Stomach smooth muscle (tissue), 2 donors: ENCODE measurements around the gene SAE1.
A peak's percentile ranks its signal among the peaks of the same experiment; 100 is the strongest.

ENCODE experiments used
- H3K27ac ChIP-seq: one replicate; pipeline ENCODE4 v1.7.0; 2013; ENCODE audit warnings: mild to moderate bottlenecking, low read length, inconsistent platforms
- H3K27me3 ChIP-seq, 2 donors: one replicate each; pipeline ENCODE4 v1.7.0; 2013; ENCODE audit warnings: low read length in 2 of 2; ENCODE audit not compliant: insufficient read depth in 2 of 2, control insufficient read depth in 1 of 2
- H3K36me3 ChIP-seq, 2 donors: one replicate each; pipeline ENCODE4 v1.7.0; 2013; ENCODE audit warnings: low read length in 2 of 2; ENCODE audit not compliant: control insufficient read depth in 2 of 2, insufficient read depth in 2 of 2
- H3K4me1 ChIP-seq: one replicate; pipeline ENCODE4 v1.7.0; 2013; ENCODE audit warnings: low read length; ENCODE audit not compliant: control insufficient read depth, insufficient read depth
- H3K4me3 ChIP-seq, 2 donors: one replicate each; pipeline ENCODE4 v1.7.0; 2013; ENCODE audit warnings: low read length in 2 of 2
- H3K9ac ChIP-seq, 2 donors: one replicate each; pipeline ENCODE4 v1.7.0; 2013; ENCODE audit warnings: low read length in 2 of 2, mild to moderate bottlenecking in 1 of 2
- H3K9me3 ChIP-seq, 2 donors: one replicate each; pipeline ENCODE4 v1.7.0; 2013; ENCODE audit warnings: low read length in 2 of 2; ENCODE audit not compliant: control insufficient read depth in 2 of 2
- donor health status: healthy.
- donor health status: Pancreatic carcinoma.

The SAE1 gene

DNA sequence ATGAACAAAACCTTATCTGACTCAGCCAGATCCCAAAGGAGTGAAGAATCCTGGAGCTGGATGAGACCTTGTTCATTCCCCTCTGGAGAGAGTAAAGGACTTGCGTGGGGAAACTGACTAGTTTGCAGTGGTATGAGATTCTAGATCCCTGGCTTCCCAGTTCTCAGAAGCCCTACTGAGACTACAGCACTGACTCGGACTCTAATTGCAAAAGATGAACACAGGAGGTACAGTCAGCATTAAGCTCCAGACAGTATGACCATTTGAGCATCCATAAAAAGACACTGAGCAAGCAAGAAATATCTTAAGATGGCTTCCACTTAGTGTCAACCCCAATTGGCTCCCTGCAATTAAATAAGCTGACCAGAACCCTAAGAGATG lies 23.8 kb upstream of the SAE1 start:
- Histone ChIP-seq H3K9ac (peak overlapping the region; percentile 43 to 52), H3K27ac (peak overlapping the region; percentile 83), H3K27me3 (no peaks in the 10 kb centered on the region), H3K36me3 (no peaks in the 10 kb centered on the region), H3K9me3 (no peaks in the 10 kb centered on the region), H3K4me3 (peak overlapping the region in 1 of 2 donors; percentile 14), H3K4me1 (peaks cover 50% of the 10 kb centered on the region)

DNA sequence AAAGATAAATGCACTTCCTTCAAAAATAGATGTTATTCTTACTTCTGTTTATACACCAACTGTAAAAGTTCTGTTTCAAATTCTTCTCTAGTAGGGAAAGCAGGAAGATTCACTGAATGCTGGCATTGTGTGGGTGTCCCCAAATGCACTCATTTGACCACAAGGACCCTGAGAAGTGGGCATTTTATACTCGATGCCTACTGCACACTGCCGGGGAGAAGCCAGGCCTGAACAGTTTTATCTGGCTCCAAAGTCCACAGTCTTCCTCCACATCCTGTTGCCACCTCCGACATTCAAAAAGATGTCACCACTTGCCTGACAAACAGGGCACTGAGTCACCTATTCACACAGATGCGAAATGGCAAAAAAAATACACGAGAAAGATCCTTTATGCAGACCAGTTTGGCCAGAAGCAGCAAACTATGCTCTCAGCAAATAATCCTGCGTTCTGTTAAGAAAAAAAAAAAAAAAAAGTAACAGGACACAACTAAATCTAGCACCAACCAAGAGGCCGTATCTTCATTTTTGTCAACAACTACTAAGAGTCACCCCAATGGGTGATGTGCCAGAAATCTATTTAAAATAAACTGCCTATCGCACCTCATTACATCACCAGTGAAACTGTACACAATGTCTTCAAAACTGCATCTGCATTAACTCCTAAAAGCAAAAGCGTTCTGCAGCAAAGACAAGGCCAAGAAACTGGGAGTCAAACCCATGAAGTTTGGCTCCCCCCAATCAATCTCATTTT lies 23.3 kb upstream of the SAE1 start:
- peak overlapping the region; percentile 17 to 40 for H3K4me3 ChIP-seq
- H3K4me1 ChIP-seq: peaks cover 48% of the 10 kb centered on the region
- H3K36me3 ChIP-seq: no peaks in the 10 kb centered on the region
- H3K9me3 ChIP-seq: no peaks in the 10 kb centered on the region
- H3K27me3 ChIP-seq: no peaks in the 10 kb centered on the region
- peak overlapping the region; percentile 83 for H3K27ac ChIP-seq
- peak overlapping the region; percentile 43 to 52 for H3K9ac ChIP-seq

DNA sequence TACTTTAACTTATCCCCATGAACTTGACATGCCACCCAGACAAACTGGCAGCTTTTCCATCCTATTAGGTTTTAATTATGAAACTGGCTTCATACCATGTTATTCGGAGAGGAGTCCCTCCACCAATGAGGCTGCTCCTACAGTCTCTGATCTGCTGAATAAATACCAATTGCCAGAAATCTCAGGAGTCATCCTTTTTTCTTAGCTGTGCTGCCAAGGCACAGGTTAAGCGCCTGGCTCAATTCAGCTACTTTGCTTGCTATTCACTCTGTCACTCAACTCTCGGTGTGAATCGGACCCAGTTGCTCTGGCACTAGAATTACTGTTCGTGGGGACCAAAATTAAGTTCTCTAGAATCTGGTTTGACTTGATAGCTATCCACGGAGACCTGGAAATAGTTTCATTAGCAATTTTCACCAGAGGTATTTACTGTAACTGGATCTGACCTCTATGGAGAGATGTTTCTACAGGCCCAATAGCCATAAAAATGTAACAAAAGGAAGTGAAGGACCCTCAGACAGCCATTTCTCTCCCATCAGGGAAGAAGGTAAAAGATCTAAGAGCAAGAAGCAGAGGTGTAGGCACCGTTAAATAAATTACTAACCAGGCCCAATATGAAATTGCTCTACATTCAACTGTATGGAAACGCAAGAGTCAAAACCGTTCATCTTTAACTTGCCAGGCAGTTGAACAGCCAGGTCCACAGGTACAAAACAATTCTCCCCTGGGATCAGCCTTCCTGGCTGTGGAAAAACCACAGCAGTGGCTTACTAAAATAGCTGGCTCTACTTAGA lies 22.5 kb upstream of the SAE1 start:
- Histone ChIP-seq H3K9ac (peak overlapping the region; percentile 36 to 43), H3K9me3 (no peaks in the 10 kb centered on the region), H3K4me1 (peaks cover 42% of the 10 kb centered on the region), H3K27ac (peak overlapping the region; percentile 83), H3K4me3 (peak overlapping the region; percentile 17 to 40), H3K36me3 (no peaks in the 10 kb centered on the region), H3K27me3 (no peaks in the 10 kb centered on the region)

DNA sequence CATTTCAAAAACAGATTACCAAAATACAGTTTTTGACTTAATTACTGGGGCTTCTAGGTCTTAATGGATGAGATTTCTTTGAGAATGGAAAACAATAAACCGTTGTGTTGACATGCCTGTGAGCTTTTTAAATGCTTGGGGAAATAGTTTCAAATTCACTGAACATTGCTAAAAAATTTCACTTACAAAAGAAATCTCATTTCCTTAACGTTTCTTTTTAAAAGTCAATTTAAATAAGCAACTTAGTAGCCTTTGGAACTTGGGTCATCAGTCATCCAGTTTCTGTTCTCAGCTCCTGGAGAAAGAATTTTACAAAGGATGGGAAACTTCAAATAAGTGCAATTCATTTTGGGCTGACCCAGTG lies 21.5 kb upstream of the SAE1 start:
- H3K9ac ChIP-seq: peak overlapping the region; percentile 43 to 100
- H3K4me3 ChIP-seq: peak overlapping the region; percentile 91 to 99
- H3K9me3 ChIP-seq: no peaks in the 10 kb centered on the region

DNA sequence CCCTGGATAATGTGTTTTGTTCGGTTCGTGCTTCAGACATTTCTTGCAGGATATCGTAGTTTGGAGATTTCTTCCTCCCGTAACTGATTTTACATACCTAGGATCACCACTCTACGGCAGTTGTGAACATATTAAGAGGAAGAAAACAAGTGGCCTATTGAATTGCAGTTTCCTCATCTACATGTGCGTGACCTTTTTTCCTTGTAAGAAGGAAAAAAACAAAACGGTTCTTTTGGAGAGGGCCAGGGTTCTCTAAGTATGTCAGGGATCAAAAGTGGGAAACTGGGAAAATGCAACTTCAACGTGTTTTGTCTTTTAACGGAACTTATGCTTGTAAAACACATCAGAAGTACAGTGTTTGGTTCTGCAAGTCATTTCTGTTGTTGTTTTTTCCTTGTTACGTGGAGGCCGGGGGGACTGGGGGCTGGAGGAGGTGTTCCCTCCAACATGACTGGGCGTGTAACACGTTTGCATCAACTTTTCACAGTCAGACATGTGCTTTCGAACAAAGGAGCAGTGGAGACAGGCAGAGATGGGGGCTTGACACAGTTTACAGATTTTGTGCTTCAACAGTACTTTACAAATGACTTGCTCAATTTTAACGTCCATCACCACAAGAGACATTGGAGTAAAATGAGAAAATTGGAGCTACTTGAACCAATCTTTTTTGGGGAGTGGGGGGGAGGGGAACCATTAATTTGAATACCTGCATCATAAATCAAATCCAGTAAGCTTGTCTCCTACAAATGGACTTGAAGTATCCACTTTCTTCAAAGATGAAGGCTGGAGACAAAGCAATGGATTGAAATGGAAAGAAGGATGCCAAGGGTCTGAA lies 20.9 kb upstream of the SAE1 start:
- H3K27me3 ChIP-seq: no peaks in the 10 kb centered on the region
- H3K36me3 ChIP-seq: no peaks in the 10 kb centered on the region
- H3K4me1 ChIP-seq: peaks cover 43% of the 10 kb centered on the region
- H3K9ac ChIP-seq: peak overlapping the region; percentile 43 to 100
- peak overlapping the region; percentile 83 for H3K27ac ChIP-seq
- H3K9me3 ChIP-seq: no peaks in the 10 kb centered on the region
- H3K4me3 ChIP-seq: peak overlapping the region; percentile 91 to 99

More for the DNA sequence above, 21.5 kb upstream of the SAE1 start:
- H3K4me1 ChIP-seq: peaks cover 44% of the 10 kb centered on the region
- no peaks in the 10 kb centered on the region for H3K36me3 ChIP-seq
- H3K27ac ChIP-seq: peak overlapping the region; percentile 83
- H3K27me3 ChIP-seq: no peaks in the 10 kb centered on the region

DNA sequence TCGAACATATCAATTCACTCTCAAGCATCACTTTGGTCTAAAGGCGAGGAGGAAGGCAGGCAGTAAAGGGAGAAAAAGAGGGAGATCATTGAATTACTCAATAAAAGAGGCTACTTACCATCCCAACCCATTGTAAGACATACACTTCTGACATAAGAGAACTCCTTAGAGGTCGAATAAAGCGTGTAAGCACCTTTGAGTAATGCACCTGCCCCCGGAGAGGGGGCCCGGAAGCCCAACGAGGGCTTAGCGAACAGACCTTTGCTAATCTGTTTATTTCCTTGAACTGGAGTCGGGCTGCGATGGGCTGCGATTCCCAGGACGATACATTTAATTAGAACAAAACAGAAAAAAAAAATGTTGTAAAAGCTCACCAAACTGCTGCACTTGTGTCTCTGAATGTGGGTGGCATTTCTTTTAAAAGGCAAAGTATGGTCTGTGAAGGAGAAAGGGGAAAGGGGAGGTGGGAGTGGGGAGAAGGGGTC lies 20.1 kb upstream of the SAE1 start:
- H3K4me3 ChIP-seq: peak overlapping the region; percentile 91 to 99
- H3K27me3 ChIP-seq: no peaks in the 10 kb centered on the region
- peak overlapping the region; percentile 99 to 100 for H3K9ac ChIP-seq
- peaks cover 41% of the 10 kb centered on the region for H3K4me1 ChIP-seq
- H3K27ac ChIP-seq: peak overlapping the region; percentile 100
- no peaks in the 10 kb centered on the region for H3K36me3 ChIP-seq
- H3K9me3 ChIP-seq: no peaks in the 10 kb centered on the region

DNA sequence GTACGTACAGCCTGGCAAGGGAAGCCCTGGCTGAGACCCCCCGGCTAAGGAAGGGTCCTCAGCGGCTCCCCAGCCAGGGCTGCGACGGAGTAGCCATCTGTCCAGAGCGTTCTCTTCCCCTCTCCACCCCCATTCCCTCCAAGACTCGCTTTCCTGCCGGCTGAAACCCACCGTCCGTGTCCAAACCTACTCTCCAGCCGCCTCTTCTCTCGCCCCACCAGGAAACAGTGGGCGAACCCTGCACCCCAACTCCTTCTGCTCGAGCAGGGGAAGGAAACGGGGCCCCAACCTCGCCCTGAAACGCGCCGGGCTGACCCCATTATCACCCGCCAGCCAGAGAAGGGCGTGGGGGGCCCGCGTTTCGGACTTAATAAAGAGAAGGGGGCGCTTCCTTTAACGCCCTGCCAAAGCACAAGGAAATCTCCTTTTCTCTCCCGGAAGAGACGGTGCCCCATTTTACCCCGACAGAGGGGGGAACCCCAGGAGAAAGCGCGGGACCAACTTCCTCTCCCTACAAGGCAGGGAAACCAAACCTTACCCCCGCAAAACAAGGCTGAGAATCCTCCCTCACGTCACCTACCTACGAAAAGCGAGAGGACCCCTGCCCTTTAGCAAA lies 19.5 kb upstream of the SAE1 start:
- peak overlapping the region; percentile 91 to 99 for H3K4me3 ChIP-seq
- H3K27ac ChIP-seq: peak overlapping the region; percentile 100
- no peaks in the 10 kb centered on the region for H3K27me3 ChIP-seq
- H3K9me3 ChIP-seq: no peaks in the 10 kb centered on the region
- peaks cover 36% of the 10 kb centered on the region for H3K4me1 ChIP-seq
- peak overlapping the region; percentile 99 to 100 for H3K9ac ChIP-seq
- H3K36me3 ChIP-seq: no peaks in the 10 kb centered on the region

DNA sequence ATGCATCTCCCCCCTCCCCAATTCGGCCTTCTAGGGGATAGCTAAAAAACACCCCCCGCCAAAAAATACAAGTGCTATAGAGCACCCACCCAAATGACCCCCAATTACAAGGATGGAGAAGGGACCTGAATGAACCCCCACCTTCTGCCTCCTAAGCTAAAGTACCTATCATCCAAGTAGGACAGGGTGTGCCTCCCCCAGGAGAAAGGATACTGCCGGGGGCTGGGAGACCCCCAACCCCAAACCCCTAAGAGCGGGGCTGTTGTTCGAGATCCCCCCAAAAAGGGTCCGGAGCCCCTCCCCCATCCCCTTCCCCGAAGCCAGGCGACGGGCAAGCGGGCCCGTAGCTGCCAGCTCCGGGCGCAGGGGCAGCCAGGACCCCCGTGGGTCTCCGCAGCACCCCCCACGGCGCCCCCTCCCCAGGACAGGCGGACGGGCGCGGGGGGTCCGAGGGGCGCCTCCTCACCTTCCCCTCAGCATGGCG lies 18.9 kb upstream of the SAE1 start:
- H3K4me3 ChIP-seq: peak overlapping the region; percentile 91 to 99
- H3K27me3 ChIP-seq: no peaks in the 10 kb centered on the region
- H3K36me3 ChIP-seq: no peaks in the 10 kb centered on the region
- H3K9me3 ChIP-seq: no peaks in the 10 kb centered on the region
- peak overlapping the region; percentile 99 to 100 for H3K9ac ChIP-seq
- H3K4me1 ChIP-seq: peaks cover 30% of the 10 kb centered on the region
- peak overlapping the region; percentile 100 for H3K27ac ChIP-seq

DNA sequence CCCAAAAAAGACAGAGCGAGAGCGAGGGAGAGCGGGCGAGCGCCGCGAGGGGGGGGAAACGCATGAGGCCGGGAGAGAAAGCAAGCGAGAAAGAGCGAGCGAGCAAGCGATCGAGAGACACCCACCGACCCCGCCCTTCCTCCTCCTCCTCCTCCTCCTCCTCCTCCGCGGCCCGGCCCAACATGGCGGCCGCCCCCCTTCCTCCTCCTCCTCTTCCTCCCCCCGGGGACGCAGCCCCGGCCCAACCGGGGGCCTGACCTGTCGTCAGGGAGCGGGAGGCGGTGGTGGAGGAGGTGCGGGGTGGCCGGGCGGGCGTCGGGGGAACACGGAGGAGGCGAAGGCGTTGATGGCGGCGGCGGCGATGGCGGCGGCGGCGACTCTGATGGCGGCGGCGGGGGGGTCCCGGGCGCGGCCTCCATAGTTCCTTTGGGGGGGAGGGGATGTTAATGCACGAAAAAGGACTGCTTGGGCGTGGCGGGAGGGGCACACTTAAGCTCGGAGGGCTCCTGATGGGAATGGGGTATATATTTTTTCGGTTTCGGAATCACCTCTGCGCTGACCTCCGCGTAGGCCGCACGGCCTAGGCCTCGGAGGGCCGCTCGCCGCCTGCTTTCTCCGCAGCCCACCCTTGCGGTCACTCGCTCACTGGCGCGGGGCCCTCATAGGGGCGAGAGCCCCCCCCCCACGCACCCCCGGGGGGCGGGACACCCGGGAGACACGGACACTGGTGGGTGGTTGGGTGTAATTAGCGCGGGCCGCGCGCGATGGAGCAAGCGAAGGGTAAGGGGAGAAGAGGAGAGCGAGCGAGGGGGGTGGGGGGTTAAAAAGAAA lies 18.3 kb upstream of the SAE1 start:
- peak overlapping the region; percentile 100 for H3K27ac ChIP-seq
- H3K9me3 ChIP-seq: no peaks in the 10 kb centered on the region
- H3K4me3 ChIP-seq: peak overlapping the region; percentile 91 to 99
- no peaks in the 10 kb centered on the region for H3K27me3 ChIP-seq
- H3K36me3 ChIP-seq: no peaks in the 10 kb centered on the region
- peak overlapping the region; percentile 100 for H3K9ac ChIP-seq
- peaks cover 24% of the 10 kb centered on the region for H3K4me1 ChIP-seq
